ENCODE results near the gene ALDH3B2. TPM values are rescaled to one million over a fixed set of nuclear protein-coding genes. Genes with fewer than 3 reads are reported as not detected.
"Not testable (repeated sequence)": the region's sequence is repeated elsewhere in the genome, so short reads cannot be mapped to it uniquely, and the experiment has no call there.

The ALDH3B2 gene, protein sequence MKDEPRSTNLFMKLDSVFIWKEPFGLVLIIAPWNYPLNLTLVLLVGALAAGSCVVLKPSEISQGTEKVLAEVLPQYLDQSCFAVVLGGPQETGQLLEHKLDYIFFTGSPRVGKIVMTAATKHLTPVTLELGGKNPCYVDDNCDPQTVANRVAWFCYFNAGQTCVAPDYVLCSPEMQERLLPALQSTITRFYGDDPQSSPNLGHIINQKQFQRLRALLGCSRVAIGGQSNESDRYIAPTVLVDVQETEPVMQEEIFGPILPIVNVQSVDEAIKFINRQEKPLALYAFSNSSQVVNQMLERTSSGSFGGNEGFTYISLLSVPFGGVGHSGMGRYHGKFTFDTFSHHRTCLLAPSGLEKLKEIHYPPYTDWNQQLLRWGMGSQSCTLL
- total RNA-seq = not detected

GRCh38 chr11:67674442-67674871 is at the start of gene ALDH3B2:
Gene ALDH3B2 (minus strand): TSS chr11:67674623. CDS start chr11:67666935, 7,688 bp downstream.
- no peak within 1 kb of the TSS for H3K4me3 ChIP-seq
- no peaks in the 10 kb centered on the region for H3K9me3 ChIP-seq
- no peaks in the 10 kb centered on the region for H3K36me3 ChIP-seq
- no peak for DNase-seq (ENCODE audit: low spot score in 2 of 2)
- H3K27ac ChIP-seq = no peak within 1 kb of the TSS
- no peaks in the 10 kb centered on the region for H3K27me3 ChIP-seq
- TF ChIP-seq CTCF (IDR thresholded peaks at IDR 0.05) = no peak
- H3K4me1 ChIP-seq = no peaks in the 10 kb centered on the region
- intact Hi-C loops (cut with DNase I) = no loop called here

DNA sequence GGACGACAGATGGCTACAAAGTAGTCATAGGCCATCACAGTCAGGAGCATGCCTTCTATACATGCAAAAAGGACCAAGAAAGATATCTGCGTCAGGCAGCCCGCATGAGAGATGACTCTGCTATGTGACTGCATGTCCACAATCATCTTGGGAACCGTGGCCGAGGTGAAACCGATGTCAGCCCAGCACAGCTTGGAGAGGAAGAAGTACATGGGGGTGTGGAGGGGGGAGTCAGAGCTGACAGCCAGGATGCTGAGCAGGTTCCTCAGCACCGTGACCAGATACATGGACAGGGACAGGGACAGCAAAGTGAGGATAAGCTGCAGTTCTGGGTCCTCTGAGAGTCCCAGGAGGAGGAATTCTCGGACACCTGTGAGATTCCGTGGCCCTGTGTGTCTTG is 48.6 kb upstream of the ALDH3B2 start:
- H3K4me1 ChIP-seq; DNase-seq (ENCODE audit: low spot score in 2 of 2); H3K27ac ChIP-seq; intact Hi-C loops (cut with DNase I); H3K27me3 ChIP-seq; H3K4me3 ChIP-seq; H3K36me3 ChIP-seq; H3K9me3 ChIP-seq: not testable (repeated sequence)

DNA sequence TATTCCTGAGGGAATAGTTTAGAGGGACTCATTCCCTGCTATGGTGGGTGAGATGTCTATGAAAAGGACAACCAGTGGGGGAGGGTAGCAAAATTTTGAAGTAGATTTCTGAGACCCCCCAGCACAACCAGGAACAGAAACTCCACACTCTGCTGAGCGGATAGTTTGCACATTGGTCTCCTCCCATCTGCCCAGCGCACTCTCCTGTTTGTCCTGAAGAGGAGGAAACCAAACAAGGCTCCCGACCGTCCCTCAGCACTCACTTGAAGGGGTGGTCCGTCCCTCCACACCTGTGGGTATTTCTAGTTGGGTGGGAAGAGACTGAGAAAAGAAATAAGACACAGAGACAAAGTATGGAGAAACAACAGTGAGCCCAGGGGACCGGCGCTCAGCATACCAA is 41.8 kb upstream of the ALDH3B2 start:
- H3K27ac ChIP-seq; H3K4me3 ChIP-seq; H3K27me3 ChIP-seq; H3K9me3 ChIP-seq; intact Hi-C loops (cut with DNase I); DNase-seq (ENCODE audit: low spot score in 2 of 2); H3K36me3 ChIP-seq; H3K4me1 ChIP-seq: not testable (repeated sequence)

DNA sequence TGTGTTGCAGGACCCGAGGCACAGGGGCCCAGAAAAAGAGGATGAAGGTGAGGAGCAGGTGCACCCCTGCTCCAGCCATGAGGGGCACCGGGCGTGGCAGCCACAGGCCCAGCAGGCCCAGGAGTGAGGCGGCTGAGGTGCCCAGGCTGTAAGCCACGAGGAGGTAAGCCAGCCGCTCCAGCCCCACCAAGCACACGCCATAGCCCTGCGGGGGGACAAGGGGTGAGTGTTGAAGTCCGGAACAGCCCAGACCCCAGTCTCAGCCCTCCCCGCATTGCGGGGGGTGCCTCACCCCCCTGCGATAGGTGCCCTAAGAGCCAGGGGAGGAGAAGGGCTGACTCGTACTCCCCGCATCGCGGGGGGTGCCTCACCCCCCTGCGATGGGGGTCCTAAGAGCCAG is 41.4 kb upstream of the ALDH3B2 start:
- H3K9me3 ChIP-seq; H3K4me3 ChIP-seq; H3K4me1 ChIP-seq; H3K27ac ChIP-seq; H3K27me3 ChIP-seq; intact Hi-C loops (cut with DNase I); H3K36me3 ChIP-seq; DNase-seq (ENCODE audit: low spot score in 2 of 2): not testable (repeated sequence)

DNA sequence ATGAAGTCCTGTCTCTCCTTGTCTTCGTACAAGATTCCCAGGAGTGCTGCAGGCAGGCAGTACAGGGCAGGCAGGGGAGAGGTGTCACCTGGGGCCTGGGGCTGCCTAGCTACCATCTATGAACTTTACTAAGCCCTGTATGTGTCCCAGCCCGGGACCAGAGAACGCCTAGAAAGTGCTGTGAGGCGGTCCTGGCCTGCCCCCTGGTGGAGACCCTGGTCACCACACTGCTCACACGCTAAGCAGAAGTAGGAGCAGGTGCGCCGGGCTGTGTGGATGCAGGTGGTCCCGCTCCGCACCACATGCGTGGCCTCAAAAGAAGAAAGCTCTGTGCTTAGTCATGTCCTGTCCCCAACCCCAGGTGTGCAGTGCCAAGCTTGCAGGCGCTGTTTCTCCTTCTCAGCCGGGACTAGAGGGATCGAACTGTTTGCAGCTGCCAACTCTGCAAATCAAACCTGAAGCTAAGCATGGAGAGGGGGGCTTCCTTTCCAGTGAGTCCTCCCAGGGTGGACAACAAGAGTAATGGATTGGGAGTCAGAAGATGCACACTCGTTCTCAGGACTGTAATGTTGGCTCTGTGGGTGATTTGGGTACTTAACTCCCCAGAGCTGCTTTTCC is 39.6 kb upstream of the ALDH3B2 start:
- H3K27me3 ChIP-seq; H3K9me3 ChIP-seq; intact Hi-C loops (cut with DNase I); H3K36me3 ChIP-seq; H3K27ac ChIP-seq; H3K4me1 ChIP-seq; H3K4me3 ChIP-seq: not testable (repeated sequence)
- peak; percentile 17 to 33 (median 22) for TF ChIP-seq CTCF (IDR thresholded peaks at IDR 0.05)
- DNase-seq (ENCODE audit: low spot score in 2 of 2) = peak in 1 of 2 donors; percentile 70

DNA sequence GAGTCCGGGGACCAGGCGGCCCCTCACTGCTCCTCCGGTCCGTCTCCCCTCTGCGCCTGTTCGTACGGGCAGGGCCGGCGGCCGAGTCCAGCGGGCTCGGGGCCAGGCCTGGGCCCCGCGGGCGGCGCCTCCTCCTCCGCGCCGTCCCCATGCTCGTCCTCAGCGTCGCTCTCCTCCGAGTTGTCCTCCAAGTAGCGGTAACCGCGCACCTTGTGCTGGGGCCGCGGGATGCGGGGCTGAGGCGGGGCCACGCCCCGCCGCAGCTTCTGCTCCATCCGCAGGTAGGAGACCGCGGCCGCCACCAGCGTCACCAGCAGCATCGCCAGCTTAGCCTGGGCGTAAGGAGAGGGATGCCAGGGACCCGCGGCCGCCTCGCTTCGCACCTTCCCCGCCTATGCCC is 37.3 kb upstream of the ALDH3B2 start:
- H3K27me3 ChIP-seq; intact Hi-C loops (cut with DNase I); H3K4me1 ChIP-seq; H3K27ac ChIP-seq; H3K36me3 ChIP-seq; H3K9me3 ChIP-seq; DNase-seq (ENCODE audit: low spot score in 2 of 2): not testable (repeated sequence)
- peak overlapping the region in 1 of 2 donors; percentile 42 for H3K4me3 ChIP-seq

GRCh38 chr11:67711212-67711611 is 36.8 kb upstream of the ALDH3B2 start:
- peak overlapping the region in 1 of 2 donors; percentile 42 for H3K4me3 ChIP-seq
- H3K4me1 ChIP-seq; H3K36me3 ChIP-seq; H3K9me3 ChIP-seq; DNase-seq (ENCODE audit: low spot score in 2 of 2); intact Hi-C loops (cut with DNase I); H3K27me3 ChIP-seq; H3K27ac ChIP-seq: not testable (repeated sequence)

GRCh38 chr11:67709806-67710205 is 35.4 kb upstream of the ALDH3B2 start:
- H3K9me3 ChIP-seq; H3K36me3 ChIP-seq; H3K4me1 ChIP-seq; intact Hi-C loops (cut with DNase I); DNase-seq (ENCODE audit: low spot score in 2 of 2); H3K27ac ChIP-seq; H3K27me3 ChIP-seq; H3K4me3 ChIP-seq: not testable (repeated sequence)
